ENCODE results near the gene BBS12.

- TF ChIP-seq EZH2 (IDR thresholded peaks at IDR 0.05; ENCODE audit: insufficient read depth, poor library complexity, severe bottlenecking) (no peak), EZH2phosphoT487 (IDR thresholded peaks at IDR 0.05; ENCODE audit: insufficient read depth, low read depth) (no peak)
Observed at GRCh38 chr4:122787940-122788339, 55.4 kb downstream of the BBS12 start.

Data from GM23248 (cell line).